Karpas-422 (cell line): Measurements from ENCODE around the gene CARS2. TPM values are rescaled to one million over a fixed set of nuclear protein-coding genes. Genes with fewer than 3 reads are reported as not detected.
"Not testable (repeated sequence)": the region's sequence is repeated elsewhere in the genome, so short reads cannot be mapped to it uniquely, and the experiment has no call there.

ENCODE experiments used
- DNase-seq: peaks from one replicate; pipeline ENCODE4 v3.0.0-alpha.2; 2015
- H2AFZ ChIP-seq: fragments of 200-600 bp; sonication (generic); 2 replicates; pipeline ENCODE4 v1.6.1; 2014; ENCODE audit warnings: antibody characterized with exemption, low read length, mixed read lengths
- H3K27ac ChIP-seq: fragments of 200-600 bp; sonication (generic); 2 replicates; pipeline ENCODE4 v1.5.1; 2014; ENCODE audit warnings: mild to moderate bottlenecking, low read length, moderate library complexity
- H3K27me3 ChIP-seq: fragments of 200-600 bp; sonication (generic); 2 replicates; pipeline ENCODE4 v1.6.1; 2014; ENCODE audit warnings: low read length, mixed read lengths
- H3K36me3 ChIP-seq: fragments of 200-600 bp; sonication (generic); 2 replicates; pipeline ENCODE4 v1.6.1; 2014; ENCODE audit warnings: low read length, mixed read lengths; ENCODE audit not compliant: insufficient read depth
- H3K4me1 ChIP-seq: fragments of 200-600 bp; sonication (generic); 2 replicates; pipeline ENCODE4 v1.6.1; 2014; ENCODE audit warnings: mild to moderate bottlenecking, low read length, mixed read lengths
- H3K4me2 ChIP-seq: fragments of 200-600 bp; sonication (generic); 2 replicates; pipeline ENCODE4 v1.6.1; 2014; ENCODE audit warnings: low read length, low read depth, mild to moderate bottlenecking; ENCODE audit not compliant: poor library complexity, severe bottlenecking
- H3K4me3 ChIP-seq: fragments of 200-600 bp; sonication (generic); 2 replicates; pipeline ENCODE4 v1.5.1; 2014; ENCODE audit warnings: mild to moderate bottlenecking, antibody characterized with exemption, low read length, mixed read lengths
- H3K79me2 ChIP-seq: fragments of 200-600 bp; sonication (generic); 2 replicates; pipeline ENCODE4 v1.6.1; 2014; ENCODE audit warnings: mild to moderate bottlenecking, low read length, mixed read lengths
- H3K9ac ChIP-seq: fragments of 200-600 bp; sonication (generic); 2 replicates; pipeline ENCODE4 v1.6.0; 2014; ENCODE audit warnings: low read length
- H3K9me2 ChIP-seq: fragments of 200-600 bp; sonication (generic), shearing (Covaris generic); replicated peaks from 2 replicates; pipeline ENCODE4 v1.6.0; 2014; ENCODE audit warnings: mild to moderate bottlenecking, low read length, moderate library complexity; ENCODE audit not compliant: insufficient read depth
- H3K9me3 ChIP-seq: fragments of 300-700, 200-600 bp; sonication (generic); 2 replicates; pipeline ENCODE4 v1.6.1; 2014; ENCODE audit warnings: low read length, mixed read lengths
- H4K20me1 ChIP-seq: fragments of 200-600 bp; sonication (generic); 2 replicates; pipeline ENCODE4 v1.6.1; 2014; ENCODE audit warnings: mild to moderate bottlenecking, antibody characterized with exemption, low read length, low read depth; ENCODE audit not compliant: insufficient read depth
- total RNA-seq: library from RNA; depleted of rRNA; stranded (reverse); fragments of >200 nt; shearing (Covaris generic); gene quantifications from 2 replicates; pipeline ENCODE4 v1.2.3, GENCODE V29; 2014; ENCODE audit warnings: low replicate concordance

The CARS2 gene
- total RNA-seq, 1 experiment from 2014 or later: 48.2 TPM

DNA sequence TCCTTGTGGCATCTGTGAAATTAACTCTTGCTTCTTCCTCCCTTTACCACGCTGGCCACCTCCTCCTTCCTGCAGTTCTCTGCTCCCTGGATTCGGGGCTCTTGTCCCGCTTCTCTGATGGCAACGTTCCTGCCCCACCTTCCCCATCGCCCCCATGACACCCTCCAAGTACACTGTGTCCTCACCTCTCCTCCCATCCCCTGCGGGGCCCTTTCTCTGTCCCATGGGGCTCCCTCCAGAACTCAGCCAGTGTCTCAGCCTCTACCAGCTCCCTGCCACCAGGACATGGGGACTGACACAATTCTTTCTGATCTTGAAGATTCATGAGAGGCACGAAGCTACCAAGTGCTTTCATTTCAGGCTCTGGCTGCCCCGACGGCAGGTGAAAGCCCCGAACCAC lies 9.1 kb downstream of the CARS2 start:
- Histone ChIP-seq H3K4me1 (peaks cover 11% of the 10 kb centered on the region), H2AFZ (no peak overlapping the region), H3K27me3 (no peaks in the 10 kb centered on the region), H3K9ac (no peak overlapping the region), H3K36me3 (peaks cover 31% of the 10 kb centered on the region), H3K9me2 (no peaks in the 10 kb centered on the region), H3K4me3 (no peak overlapping the region), H3K4me2 (no peak overlapping the region), H3K79me2 (peaks cover 36% of the 10 kb centered on the region), H4K20me1 (no peaks in the 10 kb centered on the region), H3K9me3 (no peaks in the 10 kb centered on the region), H3K27ac (no peak overlapping the region)
- DNase-seq: no peak

DNA sequence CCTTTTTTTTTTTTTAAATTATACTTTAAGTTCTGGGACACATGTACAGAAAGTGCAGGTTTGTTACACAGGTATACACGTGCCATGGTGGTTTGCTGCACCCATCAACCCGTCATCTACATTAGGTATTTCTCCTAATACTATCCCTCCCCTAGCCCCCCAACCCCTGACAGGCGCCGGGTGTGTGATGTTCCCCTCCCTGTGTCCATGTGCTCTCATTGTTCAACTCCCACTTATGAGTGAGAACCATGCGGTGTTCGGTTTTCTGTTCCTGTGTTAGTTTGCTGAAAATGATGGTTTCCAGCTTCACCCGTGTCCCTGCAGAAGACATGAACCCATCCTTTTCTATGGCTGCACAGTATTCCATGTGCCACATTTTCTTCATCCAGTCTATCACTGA lies 10.1 kb downstream of the CARS2 start:
- not testable (repeated sequence) for DNase-seq, H3K9me2 ChIP-seq, H3K4me3 ChIP-seq, H2AFZ ChIP-seq, H3K4me2 ChIP-seq, H3K9ac ChIP-seq, H3K27ac ChIP-seq, H4K20me1 ChIP-seq, H3K9me3 ChIP-seq, H3K27me3 ChIP-seq
- Histone ChIP-seq H3K79me2 (peaks cover 30% of the 10 kb centered on the region), H3K36me3 (peaks cover 24% of the 10 kb centered on the region), H3K4me1 (peaks cover 11% of the 10 kb centered on the region)

DNA sequence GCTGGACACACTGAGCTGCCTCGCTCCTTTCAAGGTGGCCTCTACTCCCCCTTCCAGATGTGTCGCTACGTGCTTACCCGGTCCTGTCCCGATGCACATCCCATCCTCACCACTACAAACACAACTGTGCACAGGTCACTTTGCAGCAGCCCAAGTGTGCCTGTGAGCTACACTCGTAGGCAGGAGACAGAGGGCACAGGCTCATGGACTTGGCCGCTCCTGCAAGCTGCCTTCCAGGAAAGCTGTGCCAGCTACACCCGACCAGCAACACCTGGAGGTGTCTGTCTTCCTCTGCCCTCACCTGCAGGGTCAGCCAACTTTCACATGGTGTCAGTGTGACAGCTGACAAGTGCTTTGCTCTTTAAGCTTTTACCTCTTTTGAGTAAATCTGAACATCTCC lies 15.4 kb downstream of the CARS2 start:
- H3K27me3 ChIP-seq: no peaks in the 10 kb centered on the region
- H4K20me1 ChIP-seq: no peaks in the 10 kb centered on the region
- H3K79me2 ChIP-seq: 0 out of 2 replicates have a peak, but pooled peaks cover 4% of the 10 kb centered on the region
- H2AFZ ChIP-seq: no peak overlapping the region
- no peaks in the 10 kb centered on the region for H3K9me3 ChIP-seq
- no peak overlapping the region for H3K27ac ChIP-seq
- H3K9me2 ChIP-seq: no peaks in the 10 kb centered on the region
- no peak for DNase-seq
- no peaks in the 10 kb centered on the region for H3K4me1 ChIP-seq
- peaks cover 2% of the 10 kb centered on the region for H3K36me3 ChIP-seq
- no peak overlapping the region for H3K4me2 ChIP-seq
- no peak overlapping the region for H3K9ac ChIP-seq
- H3K4me3 ChIP-seq: no peak overlapping the region

DNA sequence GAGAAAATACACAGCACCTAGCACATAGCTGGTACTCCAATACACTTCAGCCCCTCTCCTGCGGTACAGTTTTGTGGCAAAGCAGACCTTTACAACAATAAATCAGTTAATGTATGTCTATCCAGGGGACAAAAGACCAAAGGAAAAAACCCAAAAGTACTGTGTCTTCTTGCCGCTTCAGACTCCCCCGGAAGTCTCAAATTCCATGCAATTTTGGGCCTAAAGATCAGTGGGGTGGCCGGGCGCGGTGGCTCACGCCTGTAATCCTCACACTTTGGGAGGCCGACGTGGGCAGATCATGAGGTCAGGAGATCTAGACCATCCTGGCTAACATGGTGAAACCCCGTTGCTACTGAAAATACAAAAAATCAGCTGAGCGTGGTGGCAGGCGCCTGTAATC lies 16.2 kb downstream of the CARS2 start:
- Histone ChIP-seq H3K36me3 (peaks cover 2% of the 10 kb centered on the region; the same call in 1 of the 2 replicates), H3K27ac (no peak overlapping the region), H4K20me1 (no peaks in the 10 kb centered on the region), H3K9ac (no peak overlapping the region), H2AFZ (no peak overlapping the region), H3K9me2 (no peaks in the 10 kb centered on the region), H3K27me3 (no peaks in the 10 kb centered on the region), H3K79me2 (0 out of 2 replicates have a peak, but pooled peaks cover 4% of the 10 kb centered on the region), H3K9me3 (no peaks in the 10 kb centered on the region), H3K4me2 (no peak overlapping the region), H3K4me1 (no peaks in the 10 kb centered on the region), H3K4me3 (no peak overlapping the region)
- no peak for DNase-seq

DNA sequence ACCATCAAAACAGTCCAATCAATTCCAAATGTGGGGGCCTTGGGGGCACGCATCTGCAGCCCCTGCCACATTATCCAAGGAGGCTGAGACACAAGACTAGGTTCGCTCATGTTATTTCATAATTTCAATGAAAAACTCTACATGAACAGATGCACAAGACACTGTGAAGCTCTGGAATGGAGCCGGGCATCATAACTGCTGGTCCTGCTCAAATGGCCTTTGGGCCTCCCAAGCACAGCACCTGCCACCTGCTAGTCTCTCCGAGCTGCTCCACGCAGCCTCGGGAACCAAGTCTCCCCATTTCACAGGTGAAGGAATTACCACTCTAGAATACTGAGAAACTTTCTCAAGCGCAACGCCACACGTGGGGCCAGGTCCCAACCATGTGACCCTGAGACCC lies 16.9 kb downstream of the CARS2 start:
- Histone ChIP-seq H2AFZ (no peak overlapping the region), H3K36me3 (peaks cover 2% of the 10 kb centered on the region; the same call in 1 of the 2 replicates), H3K79me2 (0 out of 2 replicates have a peak, but pooled peaks cover 4% of the 10 kb centered on the region), H3K4me2 (no peak overlapping the region), H3K27ac (no peak overlapping the region), H4K20me1 (no peaks in the 10 kb centered on the region), H3K27me3 (no peaks in the 10 kb centered on the region), H3K9ac (no peak overlapping the region), H3K9me3 (no peaks in the 10 kb centered on the region), H3K4me3 (no peak overlapping the region), H3K9me2 (no peaks in the 10 kb centered on the region), H3K4me1 (no peaks in the 10 kb centered on the region)
- no peak for DNase-seq

DNA sequence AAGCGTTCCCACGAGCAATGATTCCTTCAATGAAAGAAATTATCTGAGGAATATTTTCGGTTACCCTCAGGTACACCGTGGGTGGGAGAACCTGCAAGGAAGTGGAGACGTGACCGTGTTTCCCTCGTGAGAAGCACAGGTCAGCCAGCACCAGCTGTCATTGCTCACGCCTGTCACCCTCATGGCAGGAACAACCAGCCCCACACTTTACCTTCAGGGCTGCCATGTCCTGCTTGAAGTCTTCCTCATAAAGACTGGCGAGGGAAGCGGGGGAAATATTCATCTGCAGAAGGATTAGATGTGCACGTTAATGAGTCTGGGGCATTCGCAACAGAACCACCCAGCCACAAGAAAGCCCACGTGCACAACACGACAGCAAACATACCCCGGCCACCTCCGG lies 18.2 kb downstream of the CARS2 start:
- Histone ChIP-seq H3K9me2 (no peaks in the 10 kb centered on the region), H3K27ac (no peak overlapping the region), H3K9me3 (no peaks in the 10 kb centered on the region), H3K9ac (no peak overlapping the region), H2AFZ (no peak overlapping the region), H3K4me1 (no peaks in the 10 kb centered on the region), H3K79me2 (0 out of 2 replicates have a peak, but pooled peaks cover 4% of the 10 kb centered on the region), H4K20me1 (no peaks in the 10 kb centered on the region), H3K4me2 (no peak overlapping the region), H3K4me3 (no peak overlapping the region), H3K27me3 (no peaks in the 10 kb centered on the region), H3K36me3 (peaks cover 5% of the 10 kb centered on the region; the same call in 1 of the 2 replicates)
- no peak for DNase-seq

DNA sequence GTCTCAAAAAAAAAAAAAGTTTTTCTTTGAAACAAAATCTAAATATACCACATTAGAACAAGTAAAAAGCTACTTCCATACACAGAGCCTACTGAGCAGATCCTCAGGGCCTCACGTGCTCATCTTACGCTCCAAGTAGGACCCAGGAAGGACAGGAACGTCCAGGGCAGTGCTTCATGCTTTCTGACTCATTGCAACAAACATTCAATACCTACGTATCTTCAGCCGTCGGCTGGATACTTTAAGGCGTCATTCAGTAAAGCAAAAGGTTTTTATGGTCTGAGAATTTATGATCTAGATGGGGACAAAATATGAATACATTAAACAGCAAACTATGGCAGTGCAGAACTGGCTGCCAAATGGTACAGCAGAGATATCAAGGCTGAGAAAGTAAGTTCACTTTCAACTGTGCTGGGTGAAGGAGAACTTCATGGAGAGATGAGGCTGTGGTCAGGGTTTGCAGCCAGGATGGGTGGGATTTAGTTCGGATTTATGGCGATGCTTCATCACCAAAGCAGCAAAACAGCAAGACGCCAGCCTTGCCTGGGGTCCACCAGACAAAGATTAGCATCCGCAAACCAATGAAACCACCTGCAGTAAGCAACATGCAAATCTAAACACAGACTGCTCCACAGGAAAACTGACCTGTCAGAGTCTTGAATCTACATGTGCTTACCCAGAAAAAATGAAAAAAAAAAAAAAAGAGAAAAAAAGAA lies 20.5 kb downstream of the CARS2 start:
- Histone ChIP-seq H3K9ac (no peak overlapping the region), H3K4me2 (no peak overlapping the region), H2AFZ (no peak overlapping the region), H4K20me1 (no peaks in the 10 kb centered on the region), H3K4me3 (no peak overlapping the region), H3K4me1 (no peaks in the 10 kb centered on the region), H3K79me2 (0 out of 2 replicates have a peak, but pooled peaks cover under 1% of the 10 kb centered on the region), H3K9me2 (no peaks in the 10 kb centered on the region), H3K27ac (no peak overlapping the region), H3K9me3 (no peaks in the 10 kb centered on the region), H3K27me3 (no peaks in the 10 kb centered on the region), H3K36me3 (peaks cover 11% of the 10 kb centered on the region; the same call in 1 of the 2 replicates)
- DNase-seq: no peak

DNA sequence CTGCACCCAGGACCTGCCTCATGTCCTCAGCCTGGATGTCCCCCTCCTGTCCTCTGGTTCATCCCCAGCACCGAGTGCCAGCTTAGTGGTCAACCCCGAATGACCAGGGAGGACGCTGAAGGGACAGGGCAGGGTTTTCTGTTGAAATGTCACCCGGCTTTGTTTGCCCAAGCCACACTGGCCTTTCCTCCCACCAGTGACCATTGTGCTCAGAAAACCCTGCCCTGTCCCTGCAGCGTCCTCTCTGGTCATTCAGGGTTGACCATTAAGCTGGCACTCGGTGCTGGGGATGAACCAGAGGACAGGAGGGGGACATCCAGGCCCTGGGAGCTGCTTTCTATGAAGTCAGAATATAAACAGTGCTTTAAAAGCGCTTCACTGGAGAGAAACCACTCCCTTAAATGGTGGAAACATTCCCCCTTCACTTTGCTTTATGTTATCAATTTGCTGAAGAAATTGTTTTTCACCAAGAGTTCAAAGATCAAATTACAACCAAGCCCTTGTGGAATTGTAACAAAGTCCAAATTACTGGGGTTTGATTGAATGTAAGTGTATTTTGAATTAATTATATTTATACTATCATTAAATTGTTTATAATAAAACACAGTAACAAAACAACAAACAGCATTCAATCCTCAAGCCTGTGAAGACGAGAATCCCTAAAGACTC lies 21.4 kb downstream of the CARS2 start:
- H3K36me3 ChIP-seq: peaks cover 10% of the 10 kb centered on the region; the same call in 1 of the 2 replicates

More for the DNA sequence above, 21.4 kb downstream of the CARS2 start:
- no peak overlapping the region for H3K27ac ChIP-seq
- H3K9ac ChIP-seq: no peak overlapping the region
- H4K20me1 ChIP-seq: no peaks in the 10 kb centered on the region
- no peaks in the 10 kb centered on the region for H3K9me3 ChIP-seq
- H3K27me3 ChIP-seq: no peaks in the 10 kb centered on the region
- no peak for DNase-seq
- H3K4me2 ChIP-seq: no peak overlapping the region
- H3K4me3 ChIP-seq: no peak overlapping the region
- no peaks in the 10 kb centered on the region for H3K4me1 ChIP-seq
- no peak overlapping the region for H2AFZ ChIP-seq
- H3K9me2 ChIP-seq: no peaks in the 10 kb centered on the region
- H3K79me2 ChIP-seq: no peaks in the 10 kb centered on the region
